Adrenal gland (tissue), 12 donors: ENCODE data around the gene ICE2. TPM values are rescaled to one million over a fixed set of nuclear protein-coding genes. Genes with fewer than 3 reads are reported as not detected.

Experiments used
- DNase-seq, 7 donors: peaks; one replicate each; pipeline ENCODE4 v3.0.0-alpha.2; 2019 to 2020
- H3K27ac ChIP-seq, 5 donors: fragments of 200-600 bp; sonication (generic) in 4 of 5; 1 replicate in 3 of 5; 2 replicates in 2 of 5; pipeline versions ENCODE4 v1.5.1 to v1.8.0; 2016 to 2020; ENCODE audit warnings: mild to moderate bottlenecking in 1 of 5
- H3K27me3 ChIP-seq: fragments of 200-600 bp; 2 replicates; pipeline ENCODE4 v1.8.0; 2021
- H3K36me3 ChIP-seq, 2 donors: fragments of 200-600 bp; replicated peaks in 1 of 2; 1 replicate in 1 of 2; 2 replicates in 1 of 2; pipeline versions ENCODE4 v1.5.1 to v1.8.0; 2018 to 2022
- H3K4me1 ChIP-seq, 2 donors: fragments of 200-600 bp; replicated peaks in 1 of 2; 1 replicate in 1 of 2; 2 replicates in 1 of 2; pipeline versions ENCODE4 v1.5.1 to v1.8.0; 2018 to 2021
- H3K4me3 ChIP-seq, 4 donors: fragments of 200-600 bp; sonication (generic) in 3 of 4; one replicate each; pipeline ENCODE4 v1.5.1; 2016 to 2018
- H3K9me3 ChIP-seq, 3 donors: fragments of 200-600 bp; sonication (generic) in 1 of 3; replicated peaks in 1 of 3; 1 replicate in 2 of 3; 2 replicates in 1 of 3; pipeline versions ENCODE4 v1.5.1 to v1.8.0; 2016 to 2021
- CTCF ChIP-seq, 6 experiments: fragments of 450-650 bp in 4 of 6; fragments of 200-600 bp in 2 of 6; sonication (generic) in 1 of 6; IDR thresholded peaks; 1 replicate in 5 of 6; 2 replicates in 1 of 6; pipeline versions ENCODE4 v1.5.1 to v1.8.0; 2016 to 2021; ENCODE audit warnings: antibody characterized with exemption in 6 of 6, mild to moderate bottlenecking in 2 of 6, moderate library complexity in 1 of 6
- POLR2A ChIP-seq, 2 donors: fragments of 450-650 bp; IDR thresholded peaks; one replicate each; pipeline ENCODE4 v1.6.1; 2017; ENCODE audit warnings: antibody characterized with exemption in 2 of 2, mild to moderate bottlenecking in 2 of 2, moderate library complexity in 1 of 2
- WGBS, 4 donors: extraction: QIAGEN DNeasy Blood & Tissue Kit in 2 of 4; methylation state at CpG; one replicate each; pipeline versions ENCODE4 v1.1.5 to v1.1.7; 2013 to 2017; 5-methylcytosine and 5-hydroxymethylcytosine counted together
- intact Hi-C, 2 donors: fragments of 100-400 bp; cut with DNase I; formaldehyde crosslinking; loops; one replicate each; pipeline versions ENCODE4 v1.14.1 to v1.15.0; 2022 to 2023
- polyA plus RNA-seq, 3 donors: library from polyadenylated mRNA; stranded (reverse); fragments of 200-250 nt in 2 of 3; fragments of 350-450 nt in 1 of 3; fragmentation: Illumina TruSeq in 1 of 3; extraction: RNeasy Lipid Tissue Mini Kit (QIAGEN cat#74804) in 1 of 3; gene quantifications; one replicate each; pipeline ENCODE4 v1.2.3, GENCODE V29; 2013 to 2014
- total RNA-seq, 9 donors: library from RNA; depleted of rRNA in 4 of 9; stranded (reverse); fragments of >200 nt in 4 of 9; fragments of 120-200 nt in 1 of 9; fragmentation: NEBNext Ultra II Directional in 1 of 9; extraction: Animal tissue kit (Norgen Biotek cat#: 25700) in 1 of 9; gene quantifications; one replicate each; pipeline versions ENCODE4 v1.1.0 to v1.2.4, GENCODE V29; 2013 to 2023
- donor health status: healthy with polysubstance abuse.
- donor health status: Bipolar disorder and iron deficiency.
- donor health status: DM: yes; HTN: yes; CAD: no.
- donor health status: DM: no; HTN: no; CAD: no.
- donor health status: DM: no; HTN: no; CAD: no.
- donor health status: DM: yes; HTN: yes; CAD: no.

Gene ICE2
- total and polyA plus RNA-seq, 12 donors = 13.6 to 53.7 (median 38.3) TPM

GRCh38 chr15:60390231-60390630 lies 88.7 kb downstream of the ICE2 start:
- no peak overlapping the region for H3K4me3 ChIP-seq
- no peak for DNase-seq
- H3K36me3 ChIP-seq = peaks cover 0 to under 1% of the 10 kb centered on the region in 2 donors
- no peaks in the 10 kb centered on the region for H3K27me3 ChIP-seq
- 80 to 88% (median 86%) methylated on average over 6 of the region's 6 CpGs for WGBS, 4 donors
- intact Hi-C loops = no loop called here
- no peak for TF ChIP-seq CTCF (IDR thresholded peaks at IDR 0.05)
- TF ChIP-seq POLR2A (IDR thresholded peaks at IDR 0.05) = no peak
- no peaks in the 10 kb centered on the region for H3K9me3 ChIP-seq
- H3K27ac ChIP-seq = peak overlapping the region in 2 of 5 donors; percentile 89 to 92
- H3K4me1 ChIP-seq = peaks cover 50 to 70% of the 10 kb centered on the region in 2 donors

- peak overlapping the region in 3 of 5 donors; percentile 9 to 92 (median 41) for H3K27ac ChIP-seq
- TF ChIP-seq CTCF (IDR thresholded peaks at IDR 0.05) (no peak), POLR2A (IDR thresholded peaks at IDR 0.05) (no peak)
- H3K9me3 ChIP-seq = no peaks in the 10 kb centered on the region
- DNase-seq = no peak
- no peaks in the 10 kb centered on the region for H3K36me3 ChIP-seq
- peaks cover 42 to 63% of the 10 kb centered on the region in 2 donors for H3K4me1 ChIP-seq
- H3K4me3 ChIP-seq = peak overlapping the region in 1 of 4 donors; percentile 12
- H3K27me3 ChIP-seq = no peaks in the 10 kb centered on the region
- WGBS, 4 donors = 68 to 74% (median 73%) methylated on average over 8 of the region's 8 CpGs
- intact Hi-C loops = no loop called here
Observed at GRCh38 chr15:60389261-60390077, 89.5 kb downstream of the ICE2 start.

- intact Hi-C loops = no loop called here
- peaks cover 0 to 1% of the 10 kb centered on the region in 2 donors for H3K36me3 ChIP-seq
- WGBS, 4 donors = 89 to 100% (median 97%) methylated on average over 1 of the region's 1 CpG
Observed at GRCh38 chr15:60387321-60387720, 91.6 kb downstream of the ICE2 start.

GRCh38 chr15:60386615-60387014 lies 92.3 kb downstream of the ICE2 start:
- TF ChIP-seq POLR2A (IDR thresholded peaks at IDR 0.05) (no peak), CTCF (IDR thresholded peaks at IDR 0.05) (no peak)
- Histone ChIP-seq H3K36me3 (peaks cover 0 to 6% of the 10 kb centered on the region in 2 donors), H3K4me1 (peaks cover 17 to 34% of the 10 kb centered on the region in 2 donors), H3K27ac (no peak overlapping the region), H3K27me3 (no peaks in the 10 kb centered on the region), H3K4me3 (no peak overlapping the region), H3K9me3 (no peaks in the 10 kb centered on the region)
- WGBS, 4 donors = 83 to 91% (median 90%) methylated on average over 4 of the region's 4 CpGs
- intact Hi-C loops = no loop called here
- no peak for DNase-seq

More at GRCh38 chr15:60387321-60387720, 91.6 kb downstream of the ICE2 start:
- H3K9me3 ChIP-seq = no peaks in the 10 kb centered on the region
- no peak overlapping the region for H3K27ac ChIP-seq
- no peak overlapping the region for H3K4me3 ChIP-seq
- TF ChIP-seq POLR2A (IDR thresholded peaks at IDR 0.05) = no peak
- TF ChIP-seq CTCF (IDR thresholded peaks at IDR 0.05) = no peak
- no peak for DNase-seq
- peaks cover 24 to 41% of the 10 kb centered on the region in 2 donors for H3K4me1 ChIP-seq
- no peaks in the 10 kb centered on the region for H3K27me3 ChIP-seq
